ENCODE results near the gene FBXL14.
A peak's percentile ranks its signal among the peaks of the same experiment; 100 is the strongest.
"Not testable (repeated sequence)": the region's sequence is repeated elsewhere in the genome, so short reads cannot be mapped to it uniquely, and the experiment has no call there.

The FBXL14 gene

DNA sequence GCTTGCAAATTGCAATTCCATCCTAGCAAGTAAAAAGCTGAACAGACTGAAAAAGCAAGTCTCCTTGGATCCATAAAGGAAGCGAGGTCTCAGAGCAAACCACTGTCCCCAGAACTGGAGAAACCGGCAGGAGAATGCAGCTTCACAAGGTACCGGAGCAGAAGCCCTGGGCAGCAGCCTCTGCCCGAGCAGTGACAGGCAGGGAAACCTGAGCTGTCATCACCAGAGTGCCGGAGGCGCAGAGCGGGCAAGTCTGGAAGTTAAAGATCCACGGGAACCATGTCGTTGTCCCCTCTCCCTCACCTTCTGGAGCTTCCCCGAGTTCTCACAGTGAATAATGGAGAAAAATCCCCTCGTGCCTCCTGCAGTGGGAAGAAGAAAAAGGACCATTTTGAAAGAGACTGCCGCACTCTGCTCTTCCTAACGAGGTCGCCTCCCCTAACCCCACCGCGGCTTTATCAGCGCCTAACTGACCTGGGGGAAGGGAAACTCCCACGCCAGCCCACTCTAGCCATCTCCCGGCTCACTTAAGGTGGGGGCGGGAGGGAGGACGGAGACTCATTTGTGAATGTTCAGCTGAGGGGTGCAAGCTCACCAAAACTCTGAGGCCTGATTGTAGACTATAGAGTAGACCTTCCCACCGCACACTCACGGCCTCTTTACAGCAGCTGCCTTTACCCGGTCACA, 27.8 kb downstream of the FBXL14 start:
- no peak for DNase-seq

DNA sequence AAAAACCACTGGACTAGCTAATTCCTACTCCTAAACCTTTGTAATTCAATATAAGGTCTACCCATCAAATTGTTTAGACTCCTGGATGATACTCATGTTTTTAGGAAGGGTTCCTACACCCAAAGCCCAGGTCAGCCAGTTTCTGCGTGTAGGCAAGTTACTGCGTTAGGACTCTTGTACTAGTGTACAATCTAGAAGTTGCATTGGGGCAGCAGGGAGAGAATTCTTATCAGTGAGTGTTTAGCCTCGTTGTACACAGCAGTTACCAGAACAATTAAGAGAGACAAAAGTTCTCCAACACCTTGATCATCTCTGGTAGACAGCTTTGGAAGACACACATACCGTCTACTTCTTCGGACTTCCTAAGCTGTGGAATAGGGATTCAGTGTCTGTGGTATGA, 29.2 kb downstream of the FBXL14 start:
- no peak for DNase-seq

DNA sequence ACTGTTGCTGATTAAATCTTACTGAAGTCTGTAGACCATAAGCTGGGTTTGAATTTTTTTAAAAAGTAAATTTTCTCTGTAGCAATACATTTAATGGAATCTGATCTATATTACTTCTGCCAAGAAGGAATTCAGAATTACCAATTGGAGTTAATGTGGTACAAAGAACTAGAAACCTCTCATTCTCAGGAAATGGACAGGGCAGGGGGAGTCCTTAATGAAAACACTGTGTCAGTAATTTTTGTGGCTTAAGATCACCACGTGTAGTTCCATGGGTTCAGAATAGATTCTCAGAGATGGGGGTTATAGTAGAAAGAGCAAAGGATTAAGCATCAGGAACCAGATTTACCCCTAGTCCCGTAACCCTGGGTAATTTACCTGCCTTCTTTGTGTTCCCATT, 30.3 kb downstream of the FBXL14 start:
- no peak for DNase-seq

DNA sequence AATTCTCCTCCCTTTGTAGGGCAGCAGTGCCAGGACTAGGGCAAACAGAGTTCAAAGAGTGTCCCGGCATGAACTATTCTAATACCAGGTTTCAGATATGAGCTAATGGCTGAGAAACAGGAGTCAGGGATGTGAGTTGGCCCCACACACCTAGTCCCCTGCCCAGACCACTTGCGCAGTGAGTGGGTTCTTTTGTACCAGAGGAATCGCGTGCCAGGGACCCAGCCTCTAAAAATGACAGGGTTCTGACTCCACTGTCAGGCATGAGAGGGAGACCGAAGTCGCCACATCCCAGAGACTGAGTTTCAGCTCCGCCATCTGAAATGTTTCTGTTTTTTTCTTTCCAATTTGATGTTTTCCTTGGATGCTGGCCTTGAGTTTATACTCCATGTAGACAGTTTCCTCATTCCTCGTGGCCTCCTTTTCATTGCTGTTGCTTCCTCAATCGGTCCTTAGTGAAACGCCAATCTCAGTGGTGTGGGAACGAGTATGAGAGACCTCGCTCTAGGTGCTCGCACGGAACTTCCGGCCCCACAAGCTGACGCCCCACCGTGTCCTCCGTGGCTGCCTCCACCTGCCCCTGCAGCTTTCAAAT, 31.5 kb downstream of the FBXL14 start:
- DNase-seq, result no peak

DNA sequence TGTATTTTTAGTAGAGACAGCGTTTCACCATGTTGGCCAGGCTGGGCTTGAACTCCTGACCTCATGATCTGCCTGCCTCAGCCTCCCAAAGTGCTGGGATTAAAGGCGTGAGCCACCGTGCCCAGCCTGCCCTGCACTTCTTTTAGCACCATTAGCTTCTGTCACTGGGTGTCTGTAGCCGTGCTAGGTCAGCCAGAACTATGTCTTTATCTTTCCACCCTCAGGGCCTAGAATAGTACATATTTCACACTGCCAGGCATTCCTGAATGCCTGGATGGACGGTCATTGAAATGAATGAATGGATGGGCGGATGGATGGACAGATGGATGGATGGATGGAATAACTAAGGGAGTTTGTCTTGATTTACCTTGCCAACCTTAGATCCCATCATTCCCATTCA, 33.7 kb downstream of the FBXL14 start:
- DNase-seq, result no peak

DNA sequence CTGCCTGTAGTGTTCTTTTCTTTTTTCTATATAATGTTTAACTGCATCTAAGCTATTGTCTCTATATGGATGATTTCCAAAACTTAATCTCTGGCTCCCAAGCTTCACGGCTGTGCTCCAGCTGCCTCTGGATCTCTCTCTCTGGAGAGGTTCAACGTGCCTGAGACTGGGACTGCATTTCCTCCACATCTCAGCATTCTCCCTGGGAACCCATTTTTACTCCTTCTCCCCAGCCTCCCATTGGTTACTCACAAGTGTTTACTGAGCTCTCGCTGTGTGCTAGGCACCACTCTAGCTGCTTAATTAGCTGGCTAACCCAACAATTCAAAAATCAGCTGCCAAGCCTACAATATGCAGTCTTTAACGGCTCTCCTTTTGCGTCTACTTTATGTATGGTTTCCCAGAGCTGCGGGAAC, 34.7 kb downstream of the FBXL14 start:
- no peak for DNase-seq

DNA sequence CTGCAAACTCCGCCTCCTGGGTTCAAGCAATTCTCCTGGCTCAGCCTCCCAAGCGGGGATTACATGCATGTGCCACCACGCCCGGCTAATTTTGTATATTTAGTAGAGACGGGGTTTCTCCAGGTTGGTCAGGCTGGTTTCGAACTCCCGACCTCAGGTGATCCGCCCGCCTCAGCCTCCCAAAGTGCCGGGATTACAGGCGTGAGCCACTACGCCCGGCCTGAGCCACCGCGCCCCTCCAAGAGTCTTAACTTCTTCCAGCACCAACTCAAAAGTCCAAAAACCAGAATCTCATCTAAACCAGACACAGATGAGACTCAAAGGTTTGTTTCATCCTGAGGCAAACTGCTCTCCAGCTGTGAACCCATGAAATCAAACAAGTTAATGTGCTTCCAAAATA, 36.3 kb downstream of the FBXL14 start:
- DNase-seq, result not testable (repeated sequence)

DNA sequence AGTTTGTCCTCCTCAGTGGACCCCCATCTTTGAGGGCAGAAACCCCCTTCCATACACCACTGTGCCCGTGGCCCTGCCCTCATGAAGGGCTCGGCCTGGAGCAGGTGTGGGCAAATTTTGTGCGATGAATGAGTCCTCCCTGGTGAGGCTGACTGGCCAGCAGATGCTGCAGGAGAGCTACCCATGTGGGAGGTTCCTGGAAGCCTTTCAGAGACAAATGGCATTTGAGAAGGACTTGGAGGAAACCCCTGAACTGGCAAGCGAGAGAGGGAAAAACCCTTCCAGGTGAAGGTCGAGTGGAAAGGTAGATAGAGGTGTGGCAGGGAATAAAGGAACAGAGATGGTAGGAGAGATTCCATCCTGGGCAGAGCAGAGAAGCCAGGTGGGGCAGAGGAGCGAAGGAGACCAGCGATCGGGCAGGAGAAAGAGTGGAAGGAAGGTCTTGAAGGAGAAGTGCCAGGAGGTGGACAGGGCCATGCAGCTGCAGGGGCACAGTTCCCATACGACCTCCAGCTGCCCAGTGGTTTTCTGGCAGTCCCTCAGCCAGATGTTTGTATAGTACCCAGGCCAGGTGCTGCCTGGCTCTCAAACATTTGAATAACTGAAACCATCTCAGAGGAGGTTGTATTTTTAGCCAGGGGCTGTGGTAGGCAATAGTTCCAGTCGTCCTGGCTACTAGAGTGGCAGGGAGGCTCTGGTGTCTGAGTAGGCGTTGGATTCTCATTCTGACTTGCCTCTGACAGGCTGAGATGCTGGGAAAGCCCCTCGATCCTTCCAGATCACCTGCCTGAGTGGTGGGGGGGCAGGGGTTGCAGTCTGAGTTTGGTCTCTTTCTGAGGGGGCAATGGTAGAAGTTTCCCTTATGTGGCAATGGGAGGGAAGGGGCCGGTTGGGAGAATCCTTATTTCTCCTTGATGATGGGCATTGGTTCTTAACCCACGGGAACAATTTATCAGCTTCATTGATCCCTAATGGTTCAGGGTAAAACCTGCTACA, 40.1 kb downstream of the FBXL14 start:
- DNase-seq, result no peak

DNA sequence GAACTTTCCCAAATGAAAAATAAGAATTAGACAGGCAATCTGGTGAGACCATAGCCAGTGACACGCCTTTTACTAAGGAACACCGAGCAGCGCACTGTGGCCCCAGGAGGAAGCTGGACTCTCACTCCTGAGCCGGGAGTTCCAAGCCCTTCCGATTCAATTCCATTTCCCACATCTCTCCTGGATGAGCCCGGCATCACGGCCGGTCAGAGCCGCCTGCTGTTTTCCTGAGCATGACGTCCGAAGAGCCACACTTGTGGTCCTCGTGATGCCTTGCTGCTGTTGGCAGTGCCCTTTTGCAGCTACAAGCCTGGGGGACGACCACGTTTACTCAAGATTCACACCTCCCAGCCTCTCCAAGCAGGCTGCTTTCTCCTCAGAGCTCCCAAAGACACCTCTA, 40.8 kb downstream of the FBXL14 start:
- DNase-seq, result no peak

DNA sequence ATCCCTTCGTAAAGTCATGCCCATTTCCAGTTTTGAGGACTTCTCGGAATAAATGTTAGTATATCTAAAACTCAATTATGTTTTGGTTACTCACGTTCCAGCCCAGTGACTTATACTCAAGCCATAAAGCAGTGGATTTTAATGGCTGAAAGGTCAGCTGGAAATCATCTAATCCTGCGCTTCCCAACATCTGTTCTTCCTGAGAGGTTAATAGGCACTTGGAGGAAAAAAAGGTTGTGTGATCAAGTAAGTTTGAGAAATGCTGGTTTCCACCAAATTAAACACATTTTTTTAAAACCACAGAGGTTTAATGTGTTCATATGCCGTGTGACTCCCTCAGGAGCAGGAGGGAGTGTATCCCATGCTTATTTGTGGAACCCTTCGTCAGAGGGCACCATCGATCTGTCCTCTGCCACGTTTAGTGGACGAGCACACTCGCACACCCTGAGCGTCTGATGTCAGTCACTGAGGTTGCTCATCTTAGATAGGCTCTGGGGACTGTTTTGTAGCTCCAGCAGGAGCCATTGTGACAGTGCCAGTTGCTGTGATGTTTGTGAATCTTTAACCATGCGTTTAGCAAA, 41.4 kb downstream of the FBXL14 start:
- DNase-seq, result no peak

DNA sequence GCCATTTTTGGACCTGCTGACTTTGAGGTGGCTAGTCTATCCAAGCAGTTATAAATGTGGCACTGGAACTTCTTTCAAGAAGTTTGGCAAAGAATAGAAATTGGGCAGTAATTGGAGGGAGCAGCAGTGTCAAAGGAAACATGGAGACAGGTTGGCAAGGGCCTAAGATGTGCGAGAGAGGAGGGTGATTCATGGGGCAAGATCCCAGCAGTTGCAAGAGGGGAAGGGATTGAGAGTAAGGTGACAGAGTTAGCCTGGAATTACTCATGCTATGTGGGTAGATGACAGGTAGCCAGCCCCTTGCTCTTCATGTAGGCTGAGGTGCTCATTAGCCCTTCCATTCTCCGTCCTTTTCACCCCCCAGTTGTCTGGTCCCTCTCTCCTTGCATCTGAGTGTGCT, 42.2 kb downstream of the FBXL14 start:
- no peak for DNase-seq

DNA sequence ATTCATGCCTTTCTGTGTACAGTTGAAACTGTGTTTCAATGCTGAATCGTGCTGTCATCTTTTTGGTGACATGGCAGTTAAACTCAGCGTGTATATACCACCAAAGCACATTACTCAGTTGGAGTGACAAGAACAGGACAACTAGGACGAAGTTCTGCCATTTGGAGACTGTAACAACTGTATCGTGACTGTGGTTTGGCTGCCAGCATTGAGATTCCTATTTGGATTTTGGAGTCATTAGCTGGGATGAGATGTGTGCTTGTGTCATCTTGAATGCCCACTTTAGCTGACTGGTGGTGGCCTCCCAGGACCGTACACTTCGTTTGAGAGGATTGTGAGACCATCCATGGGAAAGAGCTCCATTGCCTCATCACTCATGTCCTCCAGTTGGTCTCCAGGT, 42.9 kb downstream of the FBXL14 start:
- DNase-seq, result no peak

DNA sequence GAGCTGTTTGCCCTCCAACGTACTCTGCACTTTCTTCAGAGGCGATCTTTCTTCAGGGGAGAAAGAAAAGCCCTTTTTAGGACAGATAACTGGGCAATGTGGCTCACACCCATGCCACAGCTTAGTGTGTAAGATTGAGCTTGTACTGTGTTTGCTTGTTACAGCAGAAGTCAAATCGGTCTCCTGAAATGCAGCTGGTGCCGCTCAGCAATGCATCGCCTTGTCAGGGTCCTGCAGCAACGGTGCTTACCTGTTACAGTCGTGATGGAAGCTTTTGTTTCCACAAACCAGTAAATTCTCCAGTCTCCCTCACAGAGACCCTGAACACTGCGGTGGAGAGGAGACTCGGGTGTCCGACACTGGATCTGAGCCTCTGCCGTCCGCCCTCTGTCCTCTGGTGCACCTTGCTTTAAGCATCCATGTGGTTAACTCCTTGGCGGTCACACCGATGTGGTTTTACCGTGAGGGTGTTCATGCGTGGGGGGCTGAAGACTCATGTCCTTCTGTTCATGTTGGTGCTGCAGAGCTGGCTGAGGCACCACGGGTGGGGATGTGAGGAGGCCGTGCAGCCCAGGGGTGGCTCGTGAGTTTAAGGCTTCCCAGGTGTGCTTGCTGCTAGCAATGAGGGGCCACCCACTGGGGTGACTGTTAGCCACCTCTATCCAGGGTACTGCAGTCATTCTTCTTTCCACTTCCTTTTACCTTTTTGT, 47.3 kb downstream of the FBXL14 start:
- DNase-seq, result no peak

DNA sequence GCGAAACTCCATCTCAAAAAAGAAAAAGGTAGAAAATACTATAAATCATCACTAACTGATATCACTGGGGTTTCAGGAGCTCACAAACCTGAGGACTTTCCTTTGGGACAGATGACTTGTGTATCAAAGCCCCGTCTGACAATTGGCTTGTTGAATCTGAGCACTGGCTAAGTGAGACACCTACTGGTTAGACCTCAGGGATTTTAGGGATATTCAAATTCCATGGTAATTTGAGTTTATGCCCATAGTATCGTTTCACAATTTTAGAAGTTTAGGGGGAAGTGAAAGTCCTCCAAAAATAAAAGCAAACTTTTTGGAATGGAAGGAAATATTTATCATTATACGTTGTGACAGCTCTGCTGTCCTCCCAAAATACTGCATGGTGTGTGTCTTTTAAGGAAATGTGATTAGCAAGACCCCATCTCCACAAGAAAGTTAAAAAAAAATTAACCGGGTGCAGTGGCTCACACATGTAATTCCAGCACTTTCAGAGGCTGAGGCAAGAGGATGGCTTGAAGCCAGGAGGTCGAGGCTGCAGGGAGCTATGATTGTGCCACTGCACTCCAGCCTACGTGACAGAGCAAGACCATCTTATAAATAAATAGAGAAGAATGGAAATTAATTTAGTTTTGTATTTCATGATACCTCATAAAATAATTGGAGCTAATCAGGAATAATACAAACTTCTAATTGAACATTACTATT, 49.2 kb downstream of the FBXL14 start:
- no peak for DNase-seq

DNA sequence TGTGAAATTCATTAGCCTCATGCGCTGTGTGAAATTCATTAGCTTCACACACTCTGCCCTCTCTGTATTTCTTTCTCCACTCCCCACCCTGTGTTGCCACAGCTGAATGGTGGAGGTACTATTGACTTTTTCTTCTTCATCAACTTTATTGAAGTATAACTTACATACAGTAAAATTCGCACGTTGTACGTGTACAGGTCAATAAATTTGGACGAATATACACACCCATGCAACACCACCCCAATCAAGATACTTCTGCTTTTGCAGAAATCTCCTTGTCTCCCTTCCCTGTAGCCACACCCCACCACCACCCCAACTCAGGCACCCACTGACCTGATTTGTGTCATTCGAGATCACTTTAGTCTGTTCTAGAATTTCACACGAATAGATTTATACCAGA, 51.8 kb downstream of the FBXL14 start:
- no peak for DNase-seq

DNA sequence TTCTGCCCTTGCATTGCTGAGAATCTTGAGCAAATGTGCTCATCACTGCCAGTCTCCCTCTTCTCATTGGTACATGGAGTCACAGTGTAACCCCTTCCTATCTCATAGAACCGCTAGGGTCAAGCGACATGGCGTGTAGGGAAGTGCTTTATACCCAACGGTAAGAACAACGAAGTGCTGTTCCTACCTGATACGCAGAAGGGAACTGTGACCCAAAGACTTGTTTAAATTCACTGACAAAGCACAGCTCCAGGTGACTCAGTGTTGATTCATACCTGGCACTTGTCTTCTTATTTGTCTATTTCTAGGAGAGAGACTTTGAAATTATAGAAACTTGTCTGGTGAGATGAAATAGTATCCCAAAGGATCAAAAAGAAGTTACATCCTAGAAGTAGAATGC, 53.7 kb downstream of the FBXL14 start:
- no peak for DNase-seq

DNA sequence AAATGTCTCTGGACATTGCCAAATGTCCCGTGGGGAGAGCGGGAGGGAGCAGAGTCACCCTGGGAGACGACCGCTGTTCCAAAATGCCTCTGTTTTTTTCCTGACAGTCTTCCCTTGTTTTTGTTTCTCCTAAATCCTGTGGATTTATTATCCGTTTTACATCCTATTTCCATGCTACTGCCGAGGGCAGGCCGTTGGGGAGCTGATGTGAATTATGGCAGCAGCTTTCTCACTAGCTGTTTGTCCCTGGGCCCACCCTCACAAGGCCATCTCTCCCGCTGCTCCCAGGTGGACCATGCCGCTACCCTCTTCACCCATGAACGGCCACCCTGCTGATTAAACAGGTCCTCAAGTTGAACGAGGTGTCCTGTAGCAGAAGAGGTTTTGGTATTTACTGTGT, 55.2 kb downstream of the FBXL14 start:
- no peak for DNase-seq

DNA sequence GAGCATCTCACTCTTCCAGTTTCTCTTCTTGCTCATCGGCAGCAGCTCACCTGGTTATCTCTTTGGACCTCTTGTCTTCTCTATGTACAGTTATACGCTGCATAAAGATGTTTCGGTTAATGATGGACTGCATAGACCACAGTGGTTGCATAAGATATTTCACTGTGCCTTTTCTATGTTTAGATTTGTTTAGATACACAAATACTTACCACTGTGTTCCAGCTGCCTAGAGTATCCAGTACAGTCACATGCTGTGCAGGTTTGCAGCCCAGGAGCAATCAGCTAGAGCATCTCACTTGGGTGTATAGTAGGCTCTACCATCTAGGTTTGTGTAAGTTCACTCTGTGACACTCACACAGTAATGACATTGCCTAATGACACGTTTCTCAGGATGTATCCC, 57.6 kb downstream of the FBXL14 start:
- DNase-seq, result no peak

DNA sequence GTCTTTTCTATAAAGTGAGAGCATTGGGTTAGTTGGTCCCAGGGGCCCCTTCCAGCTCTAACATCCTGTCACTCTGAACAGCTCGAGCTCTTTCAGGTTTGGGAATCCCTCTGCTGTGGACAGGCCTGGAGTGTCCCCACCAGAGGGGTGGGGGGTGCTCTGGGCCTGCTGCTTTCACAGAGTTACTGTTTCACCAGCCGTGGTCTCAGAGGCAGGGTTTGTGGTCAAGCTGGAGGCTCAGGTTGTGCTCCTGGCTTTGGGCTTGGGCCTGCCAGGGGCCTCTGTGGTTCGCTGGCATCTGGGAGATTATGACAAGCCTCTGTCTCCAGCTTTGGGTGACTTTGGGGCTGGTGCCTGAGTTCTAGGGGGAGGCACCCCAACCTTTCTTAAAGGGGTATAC, 59.6 kb downstream of the FBXL14 start:
- no peak for DNase-seq

DNA sequence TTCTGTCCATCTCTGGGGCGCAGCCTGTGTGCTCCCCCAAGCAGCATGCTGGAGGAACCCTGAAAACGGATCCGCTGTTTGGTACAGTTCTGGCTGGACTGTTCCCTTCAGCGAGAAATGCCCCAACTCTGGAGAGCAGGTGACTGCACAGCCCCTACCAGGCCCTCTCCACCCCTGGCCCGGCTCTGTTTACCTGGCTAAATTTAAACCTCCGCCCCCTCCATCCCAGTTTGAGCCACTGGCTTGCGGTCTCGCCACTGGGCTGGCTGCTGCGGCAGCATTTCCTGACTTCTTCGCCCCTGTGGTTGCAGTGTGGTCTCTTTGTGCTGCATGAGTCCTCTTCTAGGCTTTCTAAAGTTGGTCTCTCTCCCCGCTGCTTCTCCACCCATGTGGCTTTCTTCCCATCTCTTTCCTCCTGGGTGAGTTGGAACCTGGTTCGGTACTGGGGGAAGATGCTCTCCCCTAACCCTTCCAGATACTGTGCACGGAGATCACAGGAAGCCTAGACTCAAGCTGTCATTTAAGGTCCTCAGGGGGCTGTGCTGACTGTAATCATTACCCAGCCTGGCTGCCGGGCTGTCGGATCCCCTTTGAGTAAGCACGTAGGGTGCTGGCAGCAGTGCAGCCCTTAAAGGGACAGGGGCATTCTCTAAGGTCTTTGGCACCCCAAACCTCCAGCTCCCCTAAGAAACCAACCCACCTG, 60.6 kb downstream of the FBXL14 start:
- peak; percentile 66 for DNase-seq

DNA sequence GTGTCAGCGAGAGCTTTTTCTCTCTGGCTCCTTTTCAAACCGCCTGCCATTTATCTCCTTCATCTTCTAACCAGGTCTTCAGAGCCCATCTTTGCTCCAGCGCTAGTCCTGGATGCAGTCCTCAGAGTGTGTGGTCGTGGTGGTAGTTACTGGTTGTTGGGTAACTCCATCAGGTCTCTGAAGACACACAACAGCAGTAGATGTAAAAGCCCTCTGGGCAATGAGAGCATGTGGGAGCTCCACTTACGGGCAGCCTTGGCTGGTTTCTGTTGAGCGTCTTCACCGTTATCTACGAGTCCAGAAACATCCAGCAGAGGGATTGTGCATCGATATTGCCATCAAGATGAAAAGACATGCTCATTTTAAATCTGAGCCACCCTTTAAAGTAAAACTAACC, 61.2 kb downstream of the FBXL14 start:
- DNase-seq, result peak; percentile 35
